ENCODE data around the gene TLNRD1.

TLNRD1 gene

DNA sequence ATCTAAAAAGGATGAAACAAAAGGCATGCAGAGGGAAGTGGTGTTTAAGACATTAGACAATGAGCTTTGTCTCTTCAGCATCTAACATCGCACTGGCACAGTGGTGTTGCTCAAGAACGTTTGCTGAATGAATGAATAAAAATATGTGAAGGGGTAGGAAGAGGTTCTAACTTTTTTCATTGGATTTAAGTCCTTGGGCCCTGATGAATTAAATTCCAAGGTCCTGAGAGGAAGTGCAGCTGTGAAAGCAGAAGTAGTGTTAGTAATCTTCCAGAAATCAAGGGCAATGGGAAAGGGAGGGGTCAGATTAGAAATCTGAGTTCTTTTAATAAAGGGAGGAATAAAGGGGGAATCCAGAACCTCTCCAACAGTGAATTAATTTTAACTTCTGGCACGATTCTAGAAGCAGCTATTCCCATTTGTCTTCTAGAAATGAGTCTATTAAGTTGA, 29.6 kb downstream of the TLNRD1 start:
- TF ChIP-seq, protein P1, sequence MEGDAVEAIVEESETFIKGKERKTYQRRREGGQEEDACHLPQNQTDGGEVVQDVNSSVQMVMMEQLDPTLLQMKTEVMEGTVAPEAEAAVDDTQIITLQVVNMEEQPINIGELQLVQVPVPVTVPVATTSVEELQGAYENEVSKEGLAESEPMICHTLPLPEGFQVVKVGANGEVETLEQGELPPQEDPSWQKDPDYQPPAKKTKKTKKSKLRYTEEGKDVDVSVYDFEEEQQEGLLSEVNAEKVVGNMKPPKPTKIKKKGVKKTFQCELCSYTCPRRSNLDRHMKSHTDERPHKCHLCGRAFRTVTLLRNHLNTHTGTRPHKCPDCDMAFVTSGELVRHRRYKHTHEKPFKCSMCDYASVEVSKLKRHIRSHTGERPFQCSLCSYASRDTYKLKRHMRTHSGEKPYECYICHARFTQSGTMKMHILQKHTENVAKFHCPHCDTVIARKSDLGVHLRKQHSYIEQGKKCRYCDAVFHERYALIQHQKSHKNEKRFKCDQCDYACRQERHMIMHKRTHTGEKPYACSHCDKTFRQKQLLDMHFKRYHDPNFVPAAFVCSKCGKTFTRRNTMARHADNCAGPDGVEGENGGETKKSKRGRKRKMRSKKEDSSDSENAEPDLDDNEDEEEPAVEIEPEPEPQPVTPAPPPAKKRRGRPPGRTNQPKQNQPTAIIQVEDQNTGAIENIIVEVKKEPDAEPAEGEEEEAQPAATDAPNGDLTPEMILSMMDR (conservative IDR thresholded peaks at IDR 0.05) = no peak
- no peak overlapping the region for H3K27ac ChIP-seq

GRCh38 chr15:81031203-81031602, 30.5 kb downstream of the TLNRD1 start:
- peak overlapping the region; percentile 83 for H3K27ac ChIP-seq
- TF ChIP-seq, protein P1 (conservative IDR thresholded peaks at IDR 0.05) = no peak

GRCh38 chr15:81032355-81032754, 31.6 kb downstream of the TLNRD1 start:
- H3K27ac ChIP-seq = peak overlapping the region; percentile 83

DNA sequence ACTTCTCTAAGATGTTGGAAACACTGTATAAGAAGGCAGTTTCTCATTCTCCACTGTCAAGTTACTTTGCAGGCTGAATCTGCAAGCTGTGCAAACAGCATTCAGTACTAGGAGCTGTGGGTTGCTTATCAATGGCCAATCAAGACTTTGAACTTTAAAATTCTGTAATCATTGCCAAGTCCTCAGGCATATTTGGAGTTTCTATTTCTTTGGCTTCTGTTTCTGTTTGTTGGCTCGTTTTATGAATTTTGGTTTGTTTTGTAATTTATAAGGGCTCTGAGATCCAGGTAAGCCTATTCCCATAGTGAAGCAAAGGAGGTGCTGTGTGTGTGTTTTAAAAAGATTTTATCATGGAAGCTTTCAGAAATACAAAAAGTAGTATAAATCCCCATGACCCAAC, 32.1 kb downstream of the TLNRD1 start:
- peak overlapping the region; percentile 83 for H3K27ac ChIP-seq
- TF ChIP-seq, protein P1 (conservative IDR thresholded peaks at IDR 0.05) = peak; percentile 73

More at GRCh38 chr15:81032355-81032754, 31.6 kb downstream of the TLNRD1 start:
- TF ChIP-seq, protein P1 (conservative IDR thresholded peaks at IDR 0.05) = no peak

GRCh38 chr15:81033508-81033907, 32.8 kb downstream of the TLNRD1 start:
- H3K27ac ChIP-seq = peak overlapping the region; percentile 83
- TF ChIP-seq, protein P1 (conservative IDR thresholded peaks at IDR 0.05) = no peak

DNA sequence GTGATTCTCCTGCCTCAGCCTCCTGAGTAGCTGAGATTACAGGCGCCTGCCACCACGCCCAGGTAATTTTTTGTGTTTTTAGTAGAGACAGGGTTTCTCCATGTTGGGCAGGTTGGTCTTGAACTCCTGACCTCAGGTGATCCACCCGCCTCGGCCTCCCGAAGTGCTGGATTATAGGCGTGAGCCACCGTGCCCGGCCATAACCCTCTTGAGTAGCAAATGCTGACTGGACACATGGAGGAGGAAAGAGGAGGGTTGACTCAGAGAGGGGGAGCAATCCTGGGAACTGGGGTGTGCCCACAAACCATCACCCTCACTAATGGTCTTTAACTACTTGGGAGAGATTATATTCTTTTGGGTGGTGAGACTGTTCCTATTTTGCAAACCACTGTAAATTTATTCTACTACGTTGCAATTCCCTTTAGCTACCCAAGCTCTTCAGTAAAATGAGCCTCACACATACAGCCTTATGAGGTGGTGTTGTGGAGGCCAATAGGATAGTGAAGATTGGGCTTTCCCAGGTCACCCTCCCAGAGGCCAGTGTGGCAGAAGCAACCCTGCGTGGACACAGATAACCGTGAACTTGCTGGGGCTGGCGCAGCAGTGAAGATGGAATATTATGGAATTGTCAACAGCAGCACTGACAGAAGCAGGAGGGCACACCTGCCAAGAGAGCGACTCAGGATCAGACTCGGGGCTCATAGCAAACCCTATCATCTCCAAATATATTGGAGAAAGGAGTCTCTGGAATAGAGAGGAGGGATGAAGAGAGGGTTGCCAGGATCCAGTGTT, 37.4 kb downstream of the TLNRD1 start:
- TF ChIP-seq, protein P1 (conservative IDR thresholded peaks at IDR 0.05) = no peak
- H3K27ac ChIP-seq = no peak overlapping the region

- no peak overlapping the region for H3K27ac ChIP-seq
- TF ChIP-seq, protein P1 (conservative IDR thresholded peaks at IDR 0.05) = no peak
Observed at GRCh38 chr15:81038975-81039607, 38.4 kb downstream of the TLNRD1 start.
